KMS-11 (cell line): ENCODE results near the gene DNAJB6.

Experiments
- H2AFZ ChIP-seq: fragments of 200-600 bp; sonication (generic); 2 replicates; pipeline ENCODE4 v1.6.1; 2016; ENCODE audit warnings: antibody characterized with exemption, mixed run types, low read depth
- H3K27ac ChIP-seq: fragments of 200-600 bp; sonication (generic); 2 replicates; pipeline ENCODE4 v1.6.1; 2016; ENCODE audit warnings: mild to moderate bottlenecking, mixed run types
- H3K27me3 ChIP-seq: fragments of 200-600 bp; sonication (generic); 2 replicates; pipeline ENCODE4 v1.6.1; 2017; ENCODE audit warnings: mild to moderate bottlenecking, low read depth, mixed run types, moderate library complexity; ENCODE audit not compliant: insufficient read depth
- H3K36me3 ChIP-seq: fragments of 200-600 bp; sonication (generic); 2 replicates; pipeline ENCODE4 v1.6.1; 2017; ENCODE audit warnings: mild to moderate bottlenecking, mixed run types; ENCODE audit not compliant: insufficient read depth
- H3K4me1 ChIP-seq: fragments of 200-600 bp; sonication (generic); 2 replicates; pipeline ENCODE4 v1.6.1; 2016; ENCODE audit warnings: mild to moderate bottlenecking, low read depth, mixed run types; ENCODE audit not compliant: poor library complexity, severe bottlenecking
- H3K4me2 ChIP-seq: fragments of 200-600 bp; sonication (generic); 2 replicates; pipeline ENCODE4 v1.7.0; 2016; ENCODE audit warnings: mild to moderate bottlenecking, mixed run types
- H3K4me3 ChIP-seq: fragments of 200-600 bp; sonication (generic); IDR thresholded peaks from 2 replicates; pipeline ENCODE4 v1.6.1; 2017; ENCODE audit warnings: low read depth, low read length, mixed read lengths; ENCODE audit not compliant: insufficient read depth
- H3K79me2 ChIP-seq: fragments of 200-600 bp; sonication (generic); 2 replicates; pipeline ENCODE4 v1.6.1; 2016; ENCODE audit warnings: low read depth, mixed run types; ENCODE audit not compliant: insufficient read depth
- H3K9ac ChIP-seq: fragments of 200-600 bp; sonication (generic); 2 replicates; pipeline ENCODE4 v1.6.1; 2016; ENCODE audit warnings: mild to moderate bottlenecking, mixed run types
- H4K20me1 ChIP-seq: fragments of 200-600 bp; sonication (generic); 2 replicates; pipeline ENCODE4 v1.6.1; 2016; ENCODE audit warnings: mild to moderate bottlenecking, mixed run types; ENCODE audit not compliant: insufficient read depth
- CTCF ChIP-seq: fragments of 200-600 bp; sonication (generic); conservative IDR thresholded peaks from 2 replicates; pipeline ENCODE4 v1.6.1; 2017; ENCODE audit warnings: low read depth, mild to moderate bottlenecking, antibody characterized with exemption, low read length, moderate library complexity, mixed read lengths

Gene DNAJB6

GRCh38 chr7:157427811-157428553 lies 91.2 kb downstream of the DNAJB6 start:
- H3K27me3 ChIP-seq, result no peaks in the 10 kb centered on the region; the same call in 1 of the 2 replicates
- H3K79me2 ChIP-seq, result no peaks in the 10 kb centered on the region
- H3K27ac ChIP-seq, result no peak overlapping the region
- no peaks in the 10 kb centered on the region for H4K20me1 ChIP-seq
- no peaks in the 10 kb centered on the region for H3K36me3 ChIP-seq
- H3K4me2 ChIP-seq, result no peak overlapping the region
- TF ChIP-seq CTCF, result no peak
- no peak overlapping the region for H2AFZ ChIP-seq
- H3K9ac ChIP-seq, result no peak overlapping the region
- H3K4me1 ChIP-seq, result no peaks in the 10 kb centered on the region
- H3K4me3 ChIP-seq, result no peak overlapping the region

GRCh38 chr7:157428554-157428945 lies 91.7 kb downstream of the DNAJB6 start:
- Histone ChIP-seq H3K27me3 (no peaks in the 10 kb centered on the region; the same call in 1 of the 2 replicates), H2AFZ (no peak overlapping the region), H3K9ac (no peak overlapping the region), H3K36me3 (no peaks in the 10 kb centered on the region), H3K4me3 (no peak overlapping the region), H3K79me2 (no peaks in the 10 kb centered on the region), H4K20me1 (no peaks in the 10 kb centered on the region), H3K4me2 (no peak overlapping the region), H3K4me1 (no peaks in the 10 kb centered on the region), H3K27ac (no peak overlapping the region)
- TF ChIP-seq CTCF, result no peak

GRCh38 chr7:157429001-157429679 lies 92.3 kb downstream of the DNAJB6 start:
- H4K20me1 ChIP-seq, result no peaks in the 10 kb centered on the region
- no peak overlapping the region for H2AFZ ChIP-seq
- H3K9ac ChIP-seq, result no peak overlapping the region
- H3K79me2 ChIP-seq, result no peaks in the 10 kb centered on the region
- no peaks in the 10 kb centered on the region for H3K36me3 ChIP-seq
- no peaks in the 10 kb centered on the region; the same call in 1 of the 2 replicates for H3K27me3 ChIP-seq
- H3K4me3 ChIP-seq, result no peak overlapping the region
- H3K4me2 ChIP-seq, result no peak overlapping the region
- no peak overlapping the region for H3K27ac ChIP-seq
- TF ChIP-seq CTCF, result no peak
- no peaks in the 10 kb centered on the region for H3K4me1 ChIP-seq

GRCh38 chr7:157429680-157430224 lies 92.9 kb downstream of the DNAJB6 start:
- no peak overlapping the region for H3K27ac ChIP-seq
- H4K20me1 ChIP-seq, result no peaks in the 10 kb centered on the region
- no peaks in the 10 kb centered on the region for H3K36me3 ChIP-seq
- H3K4me1 ChIP-seq, result no peaks in the 10 kb centered on the region
- H2AFZ ChIP-seq, result no peak overlapping the region
- no peak overlapping the region for H3K4me2 ChIP-seq
- no peak for TF ChIP-seq CTCF
- H3K9ac ChIP-seq, result no peak overlapping the region
- H3K27me3 ChIP-seq, result no peaks in the 10 kb centered on the region; the same call in 1 of the 2 replicates
- H3K4me3 ChIP-seq, result no peak overlapping the region
- no peaks in the 10 kb centered on the region for H3K79me2 ChIP-seq
